ENCODE data around the gene ZPLD1. TPM values are rescaled to one million over a fixed set of nuclear protein-coding genes. Genes with fewer than 3 reads are reported as not detected.

ZPLD1 gene
- total RNA-seq, 2 experiments from 2014 or later = not detected

DNA sequence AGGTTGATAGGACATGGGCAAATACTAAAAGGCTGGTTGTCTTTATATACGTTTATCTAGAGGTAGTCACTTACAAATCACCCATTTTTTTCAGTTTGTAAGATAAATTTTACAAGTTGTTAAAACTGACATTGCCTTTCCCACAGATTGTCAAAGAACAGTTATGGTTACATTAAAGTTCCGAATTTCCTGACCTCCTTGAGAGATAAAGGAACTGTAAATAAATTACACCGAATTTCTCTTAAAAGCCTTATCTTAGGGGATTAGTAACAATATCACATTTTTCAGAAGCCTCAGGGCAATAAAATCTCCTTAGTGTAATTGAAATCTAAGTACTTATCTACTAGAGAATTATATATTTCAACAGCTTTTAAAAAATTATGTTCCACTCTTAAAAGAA lies 49.5 kb downstream of the ZPLD1 start:
- H3K27me3 Mint-ChIP-seq = no peaks in the 10 kb centered on the region
- H3K27ac Mint-ChIP-seq = no peak overlapping the region
- H3K9me3 Mint-ChIP-seq = no peaks in the 10 kb centered on the region
- no peaks in the 10 kb centered on the region for H3K36me3 Mint-ChIP-seq (ENCODE audit: low read depth)
- DNase-seq = no peak
- no peak for ATAC-seq
- ChIA-PET CTCF (no interaction called here), POLR2A (no interaction called here)
- no peak overlapping the region for H3K4me3 Mint-ChIP-seq
- no peak for TF ChIP-seq CTCF (IDR thresholded peaks at IDR 0.05)
- intact Hi-C loops (cut with micrococcal nuclease) = no loop called here
- H3K4me1 Mint-ChIP-seq (ENCODE audit: low read depth) = no peaks in the 10 kb centered on the region

DNA sequence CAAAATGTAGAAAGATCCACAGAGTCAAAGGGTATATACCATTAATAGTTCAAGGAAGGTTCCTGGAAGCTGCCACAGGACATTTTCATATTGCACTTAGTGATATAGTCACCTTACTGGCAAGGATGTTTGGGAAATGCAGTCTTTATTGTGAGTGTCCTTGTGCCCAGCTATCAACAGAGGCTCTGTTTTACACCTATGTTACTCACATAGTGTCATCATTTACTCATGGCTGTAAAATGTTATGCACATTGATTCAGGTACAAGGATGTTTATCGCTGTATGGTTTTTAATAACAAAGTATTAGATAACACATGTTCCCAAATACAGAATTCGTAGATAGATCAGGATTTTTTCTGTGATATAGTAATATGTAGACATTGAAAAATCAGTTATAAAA lies 50.9 kb downstream of the ZPLD1 start:
- Mint-ChIP-seq H3K27ac (no peak overlapping the region), H3K9me3 (no peaks in the 10 kb centered on the region), H3K36me3 (ENCODE audit: low read depth) (no peaks in the 10 kb centered on the region), H3K4me1 (ENCODE audit: low read depth) (no peaks in the 10 kb centered on the region), H3K4me3 (no peak overlapping the region), H3K27me3 (no peaks in the 10 kb centered on the region)
- intact Hi-C loops (cut with micrococcal nuclease) = no loop called here
- no peak for DNase-seq
- ChIA-PET CTCF (no interaction called here), POLR2A (no interaction called here)
- no peak for ATAC-seq
- TF ChIP-seq CTCF (IDR thresholded peaks at IDR 0.05) = no peak

DNA sequence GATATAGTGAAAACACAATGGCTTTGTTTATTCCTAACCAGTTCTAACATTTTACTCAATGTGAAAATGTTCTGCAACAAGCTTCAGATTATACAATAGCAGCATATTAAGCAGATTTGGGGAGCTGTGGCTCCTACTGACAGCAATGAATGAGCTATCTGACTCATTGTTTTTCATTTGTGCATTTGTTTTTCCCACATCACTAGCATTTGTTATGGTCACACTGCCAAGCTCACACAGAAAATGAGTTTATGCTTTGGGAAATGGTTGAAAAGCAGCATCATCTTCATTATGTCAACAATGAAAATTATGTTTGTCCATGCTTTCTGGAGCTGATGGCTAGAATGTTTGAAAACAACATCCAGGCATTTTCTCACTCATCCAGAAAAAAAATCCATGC lies 53.5 kb downstream of the ZPLD1 start:
- no peaks in the 10 kb centered on the region for H3K36me3 Mint-ChIP-seq (ENCODE audit: low read depth)
- DNase-seq = no peak
- H3K27ac Mint-ChIP-seq = no peak overlapping the region
- ChIA-PET POLR2A (no interaction called here), CTCF (no interaction called here)
- TF ChIP-seq CTCF (IDR thresholded peaks at IDR 0.05) = no peak
- H3K4me1 Mint-ChIP-seq (ENCODE audit: low read depth) = no peaks in the 10 kb centered on the region
- no peak overlapping the region for H3K4me3 Mint-ChIP-seq
- no peaks in the 10 kb centered on the region for H3K27me3 Mint-ChIP-seq
- no peaks in the 10 kb centered on the region for H3K9me3 Mint-ChIP-seq
- ATAC-seq = no peak
- intact Hi-C loops (cut with micrococcal nuclease) = no loop called here

- Mint-ChIP-seq H3K9me3 (no peaks in the 10 kb centered on the region), H3K4me1 (ENCODE audit: low read depth) (no peaks in the 10 kb centered on the region), H3K27ac (no peak overlapping the region), H3K4me3 (no peak overlapping the region), H3K36me3 (ENCODE audit: low read depth) (no peaks in the 10 kb centered on the region), H3K27me3 (no peaks in the 10 kb centered on the region)
- intact Hi-C loops (cut with micrococcal nuclease) = no loop called here
- ATAC-seq (no peak), DNase-seq (no peak)
- TF ChIP-seq CTCF (IDR thresholded peaks at IDR 0.05) = no peak
- ChIA-PET CTCF (no interaction called here), POLR2A (no interaction called here)
These were observed 57.5 kb downstream of the ZPLD1 start for GRCh38 chr3:102492300-102492699.

GRCh38 chr3:102497571-102497970 lies 62.8 kb downstream of the ZPLD1 start:
- ChIA-PET CTCF (no interaction called here), POLR2A (no interaction called here)
- H3K9me3 Mint-ChIP-seq = no peaks in the 10 kb centered on the region
- no peaks in the 10 kb centered on the region for H3K36me3 Mint-ChIP-seq (ENCODE audit: low read depth)
- intact Hi-C loops (cut with micrococcal nuclease) = no loop called here
- no peaks in the 10 kb centered on the region for H3K27me3 Mint-ChIP-seq
- DNase-seq = no peak
- H3K4me3 Mint-ChIP-seq = no peak overlapping the region
- H3K27ac Mint-ChIP-seq = no peak overlapping the region
- TF ChIP-seq CTCF (IDR thresholded peaks at IDR 0.05) = no peak
- no peaks in the 10 kb centered on the region for H3K4me1 Mint-ChIP-seq (ENCODE audit: low read depth)
- ATAC-seq = no peak

Data from activated CD8-positive, alpha-beta T cell treated with anti-CD3 and anti-CD28 coated beads for 36 hours (primary cell).